ENCODE measurements around the gene GP1BA.

The GP1BA gene

DNA sequence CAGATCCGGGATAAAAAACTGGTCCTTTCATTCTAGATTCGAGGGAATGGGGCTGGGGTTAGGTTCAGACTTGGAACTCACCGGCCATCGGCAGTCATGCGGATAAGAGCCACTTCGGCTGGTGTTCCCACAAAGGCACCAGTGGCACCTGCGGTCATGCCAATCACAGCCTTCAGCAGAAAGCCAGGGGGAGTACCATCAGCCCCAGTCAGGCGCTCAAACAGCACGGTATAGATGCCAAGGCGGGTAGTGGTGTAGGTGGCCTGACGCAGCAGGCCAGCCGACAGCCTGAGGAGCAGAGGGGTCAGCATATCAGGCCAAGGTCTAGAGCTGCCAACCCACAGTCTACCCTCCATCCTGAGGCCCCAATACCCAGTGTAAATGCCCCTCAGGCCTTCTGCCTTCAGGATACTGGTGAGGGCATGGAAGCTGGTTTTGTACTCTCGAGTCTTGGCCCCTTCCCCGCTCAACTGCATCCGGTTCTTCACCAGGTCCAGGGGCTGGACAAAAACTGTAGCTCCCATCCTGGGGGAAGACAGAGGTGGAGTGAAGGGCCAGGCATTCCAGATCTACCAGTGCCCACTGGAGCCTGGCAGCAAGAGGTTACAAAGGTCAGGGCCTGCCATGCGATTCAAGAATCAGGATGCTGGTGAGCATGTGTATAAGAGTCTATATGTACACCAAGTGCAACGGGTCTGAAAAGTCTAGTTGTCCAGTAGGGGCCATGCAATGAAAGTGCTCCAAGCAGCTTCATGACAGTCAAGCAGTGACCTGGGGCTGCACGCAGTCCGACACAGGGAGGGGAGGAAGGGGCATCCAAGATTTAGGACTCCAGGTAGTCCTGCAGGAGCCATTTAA lies 6.8 kb downstream of the GP1BA start:
- DNase-seq: no peak

- no peak for DNase-seq
These were observed 7.4 kb downstream of the GP1BA start for GRCh38 chr17:4939546-4939795.

DNA sequence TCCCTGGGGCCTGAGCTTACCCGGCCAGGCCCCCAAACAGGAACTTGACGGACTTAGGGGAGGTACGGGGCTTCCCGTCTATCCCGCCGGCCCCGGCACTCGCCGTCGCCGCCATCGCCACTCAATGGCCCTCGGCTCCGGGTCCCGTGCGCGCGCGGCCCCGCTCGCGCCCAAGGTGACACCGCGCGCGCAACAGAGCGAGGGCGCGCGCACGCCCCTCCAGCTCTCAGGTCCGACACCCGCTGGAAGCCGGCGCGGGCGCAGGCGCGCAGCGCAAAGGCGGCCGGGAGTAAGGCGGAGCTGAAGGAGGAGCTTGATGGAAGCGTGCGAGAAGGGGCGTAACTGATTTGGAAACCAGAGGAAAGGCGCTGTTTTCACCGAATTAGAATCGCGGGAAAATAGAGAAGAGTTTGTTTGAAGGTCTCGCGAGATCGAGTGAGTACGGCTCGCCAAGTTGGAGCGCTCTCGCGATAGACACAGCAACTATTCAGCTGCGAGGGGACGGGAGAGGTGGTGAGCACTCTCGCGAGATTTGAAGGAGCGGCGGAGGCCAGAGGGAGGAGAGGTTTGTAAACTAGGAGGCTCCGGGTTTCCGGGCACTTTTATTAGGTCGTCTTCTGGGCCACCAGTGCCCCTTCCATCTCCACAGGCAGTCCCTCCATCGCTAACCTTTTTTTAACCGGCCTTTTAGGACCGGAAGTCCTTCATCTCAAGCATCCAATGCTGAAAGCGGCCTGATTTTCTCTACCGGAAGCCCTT lies 7.9 kb downstream of the GP1BA start, which contains the start of the genes RNF167 and SLC25A11:
Gene RNF167 (plus strand): TSS at position 473 of the 759 bp plus-strand sequence. CDS start 642 bp downstream, outside the sequence.
Gene SLC25A11 (minus strand): TSS at position 251 of the 759 bp plus-strand sequence. CDS start 136 bp downstream, at position 115.
- peak; percentile 96 for DNase-seq

GRCh38 chr17:4940555-4941318 lies 8.7 kb downstream of the GP1BA start:
- no peak for DNase-seq

- DNase-seq: no peak
These were observed 9.2 kb downstream of the GP1BA start for GRCh38 chr17:4941319-4941610.

- no peak for DNase-seq
These were observed 10.9 kb downstream of the GP1BA start for GRCh38 chr17:4942760-4943508.

DNA sequence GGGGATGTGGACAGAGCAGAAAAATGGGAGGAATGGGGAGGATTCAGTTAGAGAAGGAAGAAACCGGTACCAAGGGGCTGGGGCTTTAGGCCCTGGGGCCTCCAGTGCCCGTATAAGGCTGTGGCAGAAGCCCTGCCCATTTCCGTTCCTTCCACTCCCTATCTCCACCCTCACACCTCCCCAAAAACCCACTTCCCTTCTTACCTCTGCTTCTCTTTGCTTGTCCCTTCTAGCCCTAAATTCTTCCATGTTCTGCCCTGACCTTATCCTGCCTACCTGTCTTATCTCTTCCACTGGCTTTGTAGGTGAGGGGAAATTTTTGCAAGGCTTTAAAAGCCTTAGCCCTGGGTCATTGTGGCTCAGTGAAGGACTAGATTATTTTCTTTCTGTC lies 12.1 kb downstream of the GP1BA start:
- no peak for DNase-seq

DNA sequence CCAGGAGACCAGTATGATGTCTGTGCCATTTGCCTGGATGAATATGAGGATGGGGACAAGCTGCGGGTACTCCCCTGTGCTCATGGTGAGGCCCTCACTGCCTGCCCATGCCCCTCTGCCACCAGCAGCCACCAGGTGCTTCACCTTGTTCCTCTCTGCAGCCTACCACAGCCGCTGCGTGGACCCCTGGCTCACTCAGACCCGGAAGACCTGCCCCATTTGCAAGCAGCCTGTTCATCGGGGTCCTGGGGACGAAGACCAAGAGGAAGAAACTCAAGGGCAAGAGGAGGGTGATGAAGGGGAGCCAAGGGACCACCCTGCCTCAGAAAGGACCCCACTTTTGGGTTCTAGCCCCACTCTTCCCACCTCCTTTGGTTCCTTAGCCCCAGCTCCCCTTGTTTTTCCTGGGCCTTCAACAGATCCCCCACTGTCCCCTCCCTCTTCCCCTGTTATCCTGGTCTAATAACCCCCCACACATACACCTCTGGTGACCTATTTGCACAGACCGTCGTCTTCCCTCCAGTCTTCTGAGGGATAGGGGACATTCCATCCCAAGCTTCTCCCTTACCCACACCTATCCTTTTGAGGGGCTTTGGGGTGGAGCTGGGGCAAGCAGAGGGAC lies 12.6 kb downstream of the GP1BA start:
- DNase-seq: no peak

DNA sequence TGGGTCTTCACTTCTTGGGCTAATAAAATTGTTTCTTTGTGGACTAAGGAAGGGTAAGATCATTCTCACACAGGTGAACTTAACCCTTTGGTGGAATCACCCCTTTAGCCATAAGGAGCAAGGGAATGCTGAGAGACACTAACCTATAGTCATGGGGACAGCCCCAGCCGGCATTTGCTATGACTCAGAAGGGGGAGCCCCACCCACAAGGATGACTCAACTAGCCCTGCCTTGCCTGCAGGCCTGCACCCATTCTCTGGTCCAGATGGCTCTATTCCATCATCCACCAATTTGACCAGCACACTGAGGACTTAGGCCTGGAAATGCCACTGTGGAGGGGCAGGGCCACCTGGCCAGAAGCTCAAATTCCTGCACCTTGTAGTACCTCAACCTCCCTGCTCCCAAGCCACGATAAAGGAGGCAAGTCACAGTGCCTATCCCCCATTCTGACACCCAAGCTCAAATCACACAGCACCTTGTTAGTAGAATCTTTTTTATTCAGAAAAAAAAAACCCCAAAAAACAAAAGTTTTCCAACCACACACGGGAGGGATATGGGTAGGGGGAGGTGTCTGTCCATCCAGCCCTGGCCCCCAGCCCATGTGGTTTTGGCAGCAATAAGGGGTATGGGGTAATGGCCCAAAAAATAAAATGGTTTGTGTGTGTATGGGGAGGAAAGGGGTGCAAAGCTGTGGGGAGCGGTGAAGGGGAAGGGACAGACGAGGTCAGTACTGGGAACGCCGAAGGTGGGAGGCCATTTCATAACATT lies 13.3 kb downstream of the GP1BA start:
- no peak for DNase-seq

DNA sequence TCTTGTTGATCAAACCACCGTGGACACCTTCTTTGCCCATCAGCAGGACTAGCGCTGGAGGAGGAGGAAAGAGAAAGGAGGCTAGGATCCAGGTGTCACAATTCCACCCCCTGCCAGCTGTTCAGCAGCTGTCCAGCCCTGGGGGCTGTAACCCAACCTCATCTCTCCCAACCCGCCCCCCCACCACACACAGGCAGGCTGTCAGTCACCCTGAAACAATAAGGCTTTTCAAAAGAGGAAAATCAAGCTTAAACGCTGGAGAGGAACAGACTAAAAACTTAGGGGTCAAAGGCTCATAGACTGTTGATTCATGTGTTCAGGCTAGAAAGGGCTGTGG lies 13.8 kb downstream of the GP1BA start:
- no peak for DNase-seq

DNA sequence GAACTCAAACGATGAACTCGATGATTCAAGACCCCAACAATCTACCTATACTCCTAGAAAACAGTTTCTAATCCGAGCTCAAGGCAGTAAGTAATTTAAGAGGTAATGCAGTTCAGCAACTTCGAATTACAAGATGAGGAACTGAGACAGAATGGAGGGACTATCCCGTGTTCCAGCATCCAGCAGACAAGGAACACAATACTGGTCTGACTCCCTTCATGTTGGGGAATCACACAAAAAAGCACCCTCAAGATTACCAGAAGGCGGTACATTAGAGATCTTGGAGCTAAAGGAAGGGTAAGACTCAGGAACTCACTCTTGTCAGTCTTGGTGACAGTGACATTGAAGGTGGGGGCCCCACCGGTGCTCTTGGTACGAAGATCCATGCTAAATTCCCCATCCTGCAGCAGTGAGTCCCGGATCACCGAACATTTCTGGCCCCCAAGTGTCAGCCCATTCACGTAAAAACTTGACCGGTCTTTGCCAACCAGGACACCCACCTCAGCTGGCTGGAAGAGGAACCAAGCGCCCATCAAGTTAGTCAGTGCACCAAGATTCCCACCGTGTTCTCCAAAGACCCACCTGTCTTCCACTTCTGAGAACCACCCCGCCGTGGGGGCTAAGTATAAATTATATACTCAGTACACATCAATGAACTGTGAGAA lies 14.4 kb downstream of the GP1BA start:
- DNase-seq: no peak

DNA sequence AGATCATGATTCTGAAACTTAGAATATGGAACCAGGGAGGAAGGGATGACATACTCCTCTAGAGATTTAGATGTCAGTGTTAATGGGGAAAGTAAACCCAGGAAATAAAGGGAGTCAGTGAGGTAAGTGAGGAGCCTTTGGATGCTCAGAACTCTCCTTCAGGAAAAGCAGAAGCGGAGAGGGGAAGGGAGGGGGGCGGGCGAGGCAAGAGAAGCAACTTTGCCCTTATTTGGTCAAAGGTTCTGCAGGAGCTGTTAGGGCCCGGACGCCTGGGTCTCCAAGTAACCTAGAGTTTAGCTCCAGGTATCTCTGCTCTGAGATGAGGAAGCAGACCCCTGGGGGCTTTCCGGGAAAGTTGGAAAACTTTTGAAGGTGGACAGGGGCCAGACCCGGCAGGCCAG lies 14.9 kb downstream of the GP1BA start:
- no peak for DNase-seq

GRCh38 chr17:4947411-4948165 lies 15.5 kb downstream of the GP1BA start:
- no peak for DNase-seq

GRCh38 chr17:4948166-4948930 lies 16.3 kb downstream of the GP1BA start, which contains the start of gene PFN1:
PFN1 (minus strand) TSS chr17:4948530; CDS start chr17:4948394, 136 bp downstream.
- peak; percentile 70 for DNase-seq

DNA sequence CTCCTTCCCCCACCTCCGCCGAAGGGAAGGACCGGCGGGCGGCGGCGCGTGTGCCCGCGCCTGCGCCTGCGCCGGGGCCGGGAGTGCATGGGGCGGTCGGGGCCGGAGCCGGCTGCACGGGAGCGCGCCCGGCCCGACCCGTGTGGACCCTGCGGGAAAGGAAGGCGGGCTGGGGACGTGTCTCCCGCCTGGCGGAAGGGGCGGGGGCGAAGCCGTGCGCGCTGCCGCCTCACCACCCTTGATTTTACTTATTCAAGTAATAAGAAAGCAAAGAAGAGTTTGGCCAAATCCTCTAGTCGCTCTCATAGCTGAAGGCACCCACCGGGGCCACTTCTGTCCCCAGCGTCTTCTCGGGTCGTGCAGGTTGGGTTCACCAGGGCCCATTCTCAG lies 16.8 kb downstream of the GP1BA start:
- no peak for DNase-seq

- DNase-seq: no peak
These were observed 17.4 kb downstream of the GP1BA start for GRCh38 chr17:4949321-4950074.

DNA sequence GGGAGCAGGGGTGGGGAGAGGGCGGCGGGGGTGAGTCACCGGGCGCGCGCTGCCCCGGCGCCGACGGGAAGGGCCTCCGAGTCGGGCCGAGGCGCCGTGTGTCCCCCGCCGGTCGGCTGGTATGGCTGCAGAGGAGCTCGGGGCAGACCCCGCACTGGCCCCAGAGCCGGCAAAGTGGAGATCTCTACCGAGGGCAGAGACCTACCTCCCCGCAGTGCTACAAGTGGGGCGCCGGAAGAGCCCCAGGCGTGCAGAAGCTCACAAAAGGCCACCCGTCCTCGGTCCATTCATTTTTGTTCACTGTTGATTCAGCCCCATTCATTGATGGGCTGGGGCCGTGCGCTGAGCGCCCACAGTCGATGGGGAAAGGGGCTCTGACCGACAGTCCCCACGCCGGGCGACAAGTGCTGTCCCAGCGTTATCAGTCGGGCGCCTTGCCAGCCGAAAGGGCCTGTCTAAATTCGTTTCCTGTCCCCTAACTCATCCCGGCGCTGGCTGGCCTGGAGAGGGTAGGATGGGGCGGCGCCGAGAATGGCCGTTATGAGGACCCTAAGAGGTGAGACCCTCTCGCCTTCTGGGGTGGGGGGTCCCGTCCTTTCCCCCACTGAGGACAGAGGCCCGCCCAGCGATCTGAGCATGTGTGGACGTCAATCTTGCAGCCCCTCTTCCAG lies 18.1 kb downstream of the GP1BA start:
- DNase-seq: no peak

GRCh38 chr17:4950746-4951204 lies 18.7 kb downstream of the GP1BA start, which contains the start of gene ENO3:
ENO3 (plus strand) TSS chr17:4951119; CDS start chr17:4951830, 711 bp downstream.
- no peak for DNase-seq

Measured in NCI-H526 treated with DMSO at 0.1 percent for 48 hours (cell line).